SK-N-MC (cell line): ENCODE data around the gene RBMS1.

Experiments
- DNase-seq: peaks from one replicate; pipeline ENCODE4 v3.0.0-alpha.2; 2011; ENCODE audit warnings: low read depth, low spot score
- H3K27ac ChIP-seq: fragments of 200-600 bp; sonication (generic); 2 replicates; pipeline ENCODE4 v1.5.1; 2016; ENCODE audit warnings: mixed run types
- H3K36me3 ChIP-seq: fragments of 200-600 bp; sonication (generic); 2 replicates; pipeline ENCODE4 v1.6.1; 2017; ENCODE audit warnings: antibody characterized with exemption, low read length, mixed read lengths; ENCODE audit not compliant: insufficient read depth
- H3K4me3 ChIP-seq: fragments of 200-600 bp; sonication (generic); 2 replicates; pipeline ENCODE4 v1.5.1; 2016
- H3K9ac ChIP-seq: fragments of 200-600 bp; sonication (generic); 2 replicates; pipeline ENCODE4 v1.8.0; 2017; ENCODE audit warnings: mixed run types, mixed read lengths; ENCODE audit not compliant: insufficient read length
- H3K9me3 ChIP-seq: fragments of 200-600 bp; sonication (generic); 2 replicates; pipeline ENCODE4 v1.6.1; 2017; ENCODE audit warnings: low read depth, mild to moderate bottlenecking, antibody characterized with exemption, low read length, moderate library complexity, mixed read lengths
- EZH2 ChIP-seq: fragments of 200-600 bp; sonication (generic); IDR thresholded peaks from one replicate; pipeline ENCODE4 v1.6.1; 2017; ENCODE audit warnings: antibody characterized with exemption
- FOXP2 ChIP-seq: optimal IDR thresholded peaks from 2 replicates; pipeline ENCODE3; 2011; ENCODE audit warnings: mild to moderate bottlenecking, moderate library complexity; ENCODE audit not compliant: insufficient read depth; ENCODE audit errors: extremely low read length, control extremely low read depth
- POLR2AphosphoS5 ChIP-seq: IDR thresholded peaks from 2 replicates; pipeline ENCODE4 v1.6.1; 2012; ENCODE audit warnings: mild to moderate bottlenecking, low read depth, low read length, borderline replicate concordance

Gene RBMS1

GRCh38 chr2:160387558-160388262 lies 105.9 kb downstream of the RBMS1 start:
- DNase-seq, result no peak
- H3K36me3 ChIP-seq, result no peaks in the 10 kb centered on the region
- no peaks in the 10 kb centered on the region for H3K9me3 ChIP-seq
- H3K9ac ChIP-seq, result no peak overlapping the region
- TF ChIP-seq EZH2 (no peak), FOXP2 (no peak), POLR2AphosphoS5 (no peak)
- H3K27ac ChIP-seq, result no peak overlapping the region
- no peak overlapping the region for H3K4me3 ChIP-seq

GRCh38 chr2:160384791-160385190 lies 108.8 kb downstream of the RBMS1 start:
- Histone ChIP-seq H3K36me3 (no peaks in the 10 kb centered on the region), H3K27ac (no peak overlapping the region), H3K9me3 (no peaks in the 10 kb centered on the region), H3K9ac (no peak overlapping the region), H3K4me3 (no peak overlapping the region)
- no peak for DNase-seq
- TF ChIP-seq EZH2 (no peak), POLR2AphosphoS5 (no peak), FOXP2 (no peak)

DNA sequence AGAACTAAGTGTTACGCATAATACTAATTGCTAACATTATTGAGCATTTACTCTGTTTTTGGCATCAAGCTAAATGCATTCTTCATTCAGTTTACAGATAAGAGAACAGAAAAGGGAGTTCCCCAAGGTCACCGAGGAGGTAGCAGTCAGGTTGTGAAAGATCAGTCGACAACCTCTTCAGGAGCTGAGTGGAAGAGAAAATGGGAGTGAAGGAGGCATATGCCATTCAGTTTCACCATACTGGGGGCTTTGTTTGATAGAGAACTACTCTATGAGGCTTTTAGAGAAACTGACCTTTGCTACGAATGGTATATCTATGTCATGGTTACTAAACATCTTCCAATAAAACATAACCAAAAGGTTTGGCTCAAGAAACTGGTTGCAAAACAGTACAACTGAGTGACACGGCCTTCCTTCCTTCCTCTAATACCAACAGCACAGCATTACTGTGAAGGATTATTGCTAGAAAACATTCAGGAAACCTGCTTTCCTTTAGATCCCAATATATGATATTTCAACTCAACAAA lies 112.1 kb downstream of the RBMS1 start:
- Histone ChIP-seq H3K36me3 (no peaks in the 10 kb centered on the region), H3K9me3 (no peaks in the 10 kb centered on the region), H3K4me3 (no peak overlapping the region), H3K9ac (no peak overlapping the region), H3K27ac (no peak overlapping the region)
- no peak for DNase-seq
- TF ChIP-seq EZH2 (no peak), FOXP2 (no peak), POLR2AphosphoS5 (no peak)

DNA sequence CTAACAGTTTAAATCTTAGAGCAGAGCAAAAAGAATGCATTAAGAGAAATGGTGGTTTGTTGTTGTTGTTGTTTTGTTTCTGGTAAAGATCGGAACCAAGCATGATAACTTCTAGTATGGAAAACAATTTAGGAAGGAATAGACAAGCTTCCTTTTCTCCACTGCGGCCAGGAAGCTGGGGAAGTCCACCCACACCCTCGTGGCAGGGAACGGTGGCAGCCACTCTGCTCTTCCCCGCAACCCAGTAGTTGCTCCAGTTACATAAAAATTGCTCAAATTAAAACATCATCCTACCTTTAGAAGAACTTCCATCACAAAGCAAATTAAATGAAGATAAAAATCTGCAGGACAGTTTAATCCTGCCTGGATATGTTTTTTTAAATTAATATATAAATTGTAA lies 113.0 kb downstream of the RBMS1 start:
- Histone ChIP-seq H3K4me3 (no peak overlapping the region), H3K36me3 (no peaks in the 10 kb centered on the region), H3K9me3 (no peaks in the 10 kb centered on the region), H3K9ac (no peak overlapping the region), H3K27ac (no peak overlapping the region)
- no peak for DNase-seq
- TF ChIP-seq EZH2 (no peak), POLR2AphosphoS5 (no peak), FOXP2 (no peak)

GRCh38 chr2:160380000-160380570 lies 113.5 kb downstream of the RBMS1 start:
- Histone ChIP-seq H3K9me3 (no peaks in the 10 kb centered on the region), H3K27ac (no peak overlapping the region), H3K9ac (no peak overlapping the region), H3K4me3 (no peak overlapping the region), H3K36me3 (no peaks in the 10 kb centered on the region)
- TF ChIP-seq POLR2AphosphoS5 (no peak), EZH2 (no peak), FOXP2 (no peak)
- DNase-seq, result no peak

- no peak for TF ChIP-seq FOXP2
- TF ChIP-seq POLR2AphosphoS5, result no peak
- TF ChIP-seq EZH2, result no peak
- no peaks in the 10 kb centered on the region for H3K9me3 ChIP-seq
- no peaks in the 10 kb centered on the region for H3K36me3 ChIP-seq
- H3K27ac ChIP-seq, result no peak overlapping the region
- H3K9ac ChIP-seq, result no peak overlapping the region
- peak; percentile 20 for DNase-seq
- H3K4me3 ChIP-seq, result no peak overlapping the region
Measured at GRCh38 chr2:160379399-160379798, 114.2 kb downstream of the RBMS1 start.

- H3K36me3 ChIP-seq, result no peaks in the 10 kb centered on the region
- DNase-seq, result no peak
- TF ChIP-seq EZH2, result no peak
- TF ChIP-seq FOXP2, result no peak
- no peak for TF ChIP-seq POLR2AphosphoS5
- no peak overlapping the region for H3K4me3 ChIP-seq
- no peak overlapping the region for H3K9ac ChIP-seq
- no peaks in the 10 kb centered on the region for H3K9me3 ChIP-seq
- H3K27ac ChIP-seq, result no peak overlapping the region
Measured at GRCh38 chr2:160377204-160377995, 116.2 kb downstream of the RBMS1 start.

DNA sequence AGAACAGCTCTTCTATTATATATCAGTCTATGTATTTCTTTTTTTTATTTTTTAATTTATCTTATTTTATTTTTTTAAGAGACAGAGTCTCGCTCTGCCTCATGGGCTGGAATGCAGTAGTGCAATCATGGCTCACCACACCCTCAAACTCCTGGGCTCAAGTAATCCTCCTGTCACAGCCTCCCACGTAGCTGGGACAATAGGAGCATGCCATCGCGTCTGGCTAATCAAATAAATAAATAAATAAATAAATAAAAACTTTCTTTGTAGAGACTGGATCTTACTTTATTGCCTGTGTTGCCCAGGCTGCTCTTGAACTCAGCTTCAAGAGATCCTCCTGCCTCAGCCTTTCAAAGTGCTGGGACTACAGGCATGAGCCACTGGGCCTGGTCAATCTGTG lies 117.0 kb downstream of the RBMS1 start:
- no peaks in the 10 kb centered on the region for H3K9me3 ChIP-seq
- no peak for TF ChIP-seq POLR2AphosphoS5
- H3K27ac ChIP-seq, result no peak overlapping the region
- DNase-seq, result no peak
- peak overlapping the region; percentile 52; the same call in 1 of the 2 replicates for H3K4me3 ChIP-seq
- H3K9ac ChIP-seq, result no peak overlapping the region
- H3K36me3 ChIP-seq, result no peaks in the 10 kb centered on the region
